Cardiac muscle cell (in vitro differentiated cells and primary cell): ENCODE measurements around the gene LRRC63. TPM values are rescaled to one million over a fixed set of nuclear protein-coding genes. Genes with fewer than 3 reads are reported as not detected.
A peak's percentile ranks its signal among the peaks of the same experiment; 100 is the strongest.

Experiments
- DNase-seq, 2 donors: peaks; one replicate each; pipeline versions ENCODE4 v3.0.0 to v3.0.0-alpha.2; 2010 to 2017; ENCODE audit warnings: low read depth in 1 of 2, low spot score in 1 of 2
- H3K27ac ChIP-seq: fragments of 200-600 bp; sonication (generic); 2 replicates; pipeline ENCODE4 v1.5.1; 2016
- H3K27me3 ChIP-seq: fragments of 200-600 bp; sonication (generic); 2 replicates; pipeline ENCODE4 v1.6.0; 2016; ENCODE audit warnings: control low read depth
- H3K36me3 ChIP-seq: fragments of 200-600 bp; sonication (generic); 2 replicates; pipeline ENCODE4 v1.5.1; 2016; ENCODE audit warnings: control low read depth
- H3K4me1 ChIP-seq: fragments of 200-600 bp; sonication (generic); 2 replicates; pipeline ENCODE4 v1.8.1; 2017; ENCODE audit warnings: low read depth, mild to moderate bottlenecking, mixed run types
- H3K4me3 ChIP-seq: fragments of 200-600 bp; sonication (generic); 2 replicates; pipeline ENCODE4 v1.5.1; 2016; ENCODE audit warnings: mild to moderate bottlenecking
- H3K9me3 ChIP-seq: fragments of 200-600 bp; sonication (generic); 2 replicates; pipeline ENCODE4 v1.5.1; 2017; ENCODE audit warnings: low read depth, mild to moderate bottlenecking, control low read depth
- CTCF ChIP-seq: IDR thresholded peaks from 2 replicates; pipeline ENCODE4 v1.5.1; 2012; ENCODE audit warnings: low read depth, mild to moderate bottlenecking, low read length
- polyA plus RNA-seq: library from polyadenylated mRNA; unstranded; fragments of >200 nt; fragmentation: Nextera tagmentation; extraction: Ambion mirVana; gene quantifications from 2 replicates; pipeline ENCODE4 v1.2.1, GENCODE V29; 2016
- total RNA-seq: library from RNA; depleted of rRNA; stranded (reverse); fragments of >200 nt; gene quantifications from 2 replicates; pipeline ENCODE4 v1.2.3, GENCODE V29; 2016

Gene LRRC63
- total and polyA plus RNA-seq, 2 experiments from 2014 or later = 2.0 to 2.1 TPM

- DNase-seq = no peak
- no peaks in the 10 kb centered on the region for H3K36me3 ChIP-seq
- peaks cover 22% of the 10 kb centered on the region for H3K4me1 ChIP-seq
- no peak overlapping the region for H3K27ac ChIP-seq
- no peaks in the 10 kb centered on the region for H3K9me3 ChIP-seq
- no peak overlapping the region for H3K4me3 ChIP-seq
- H3K27me3 ChIP-seq = no peaks in the 10 kb centered on the region
- TF ChIP-seq CTCF = no peak
These were observed 44.6 kb upstream of the LRRC63 start for GRCh38 chr13:46166947-46167610.

- TF ChIP-seq CTCF = no peak
- H3K9me3 ChIP-seq = no peaks in the 10 kb centered on the region
- peak in 1 of 2 donors; percentile 43 for DNase-seq
These were observed 43.4 kb upstream of the LRRC63 start for GRCh38 chr13:46168341-46168740.

GRCh38 chr13:46168783-46169182 is 42.9 kb upstream of the LRRC63 start:
- no peak for DNase-seq
- H3K9me3 ChIP-seq = no peaks in the 10 kb centered on the region
- no peaks in the 10 kb centered on the region for H3K27me3 ChIP-seq
- H3K4me1 ChIP-seq = peaks cover 19% of the 10 kb centered on the region
- H3K4me3 ChIP-seq = no peak overlapping the region
- no peak for TF ChIP-seq CTCF
- H3K36me3 ChIP-seq = no peaks in the 10 kb centered on the region
- no peak overlapping the region for H3K27ac ChIP-seq

More at GRCh38 chr13:46168341-46168740, 43.4 kb upstream of the LRRC63 start:
- peaks cover 22% of the 10 kb centered on the region for H3K4me1 ChIP-seq
- no peak overlapping the region for H3K27ac ChIP-seq
- H3K4me3 ChIP-seq = no peak overlapping the region
- no peaks in the 10 kb centered on the region for H3K27me3 ChIP-seq
- H3K36me3 ChIP-seq = no peaks in the 10 kb centered on the region

GRCh38 chr13:46169758-46170157 is 42.0 kb upstream of the LRRC63 start:
- TF ChIP-seq CTCF = no peak
- Histone ChIP-seq H3K4me3 (no peak overlapping the region), H3K27ac (no peak overlapping the region), H3K36me3 (no peaks in the 10 kb centered on the region), H3K27me3 (no peaks in the 10 kb centered on the region), H3K9me3 (no peaks in the 10 kb centered on the region), H3K4me1 (peaks cover 11% of the 10 kb centered on the region)
- no peak for DNase-seq

- TF ChIP-seq CTCF = no peak
- DNase-seq = peak in 1 of 2 donors; percentile 5
These were observed 41.5 kb upstream of the LRRC63 start for GRCh38 chr13:46170268-46170667.

GRCh38 chr13:46170687-46171086 is 41.0 kb upstream of the LRRC63 start:
- no peak overlapping the region for H3K4me3 ChIP-seq
- H3K4me1 ChIP-seq = peaks cover 11% of the 10 kb centered on the region
- peak overlapping the region; percentile 26 for H3K27ac ChIP-seq
- H3K36me3 ChIP-seq = no peaks in the 10 kb centered on the region
- no peaks in the 10 kb centered on the region for H3K27me3 ChIP-seq
- TF ChIP-seq CTCF = no peak
- H3K9me3 ChIP-seq = no peaks in the 10 kb centered on the region
- peak; percentile 8 to 69 for DNase-seq

More at GRCh38 chr13:46170268-46170667, 41.5 kb upstream of the LRRC63 start:
- Histone ChIP-seq H3K4me1 (peaks cover 11% of the 10 kb centered on the region), H3K27ac (peak overlapping the region; percentile 26), H3K27me3 (no peaks in the 10 kb centered on the region), H3K4me3 (no peak overlapping the region), H3K9me3 (no peaks in the 10 kb centered on the region), H3K36me3 (no peaks in the 10 kb centered on the region)
